Putamen (tissue), 1 donor: Measurements from ENCODE around the gene GDPD5.
A peak's percentile ranks its signal among the peaks of the same experiment; 100 is the strongest.

Experiments
- DNase-seq: peaks from one replicate; pipeline ENCODE4 v3.0.0-alpha.2; 2016; ENCODE audit warnings: low spot score

Gene GDPD5

DNA sequence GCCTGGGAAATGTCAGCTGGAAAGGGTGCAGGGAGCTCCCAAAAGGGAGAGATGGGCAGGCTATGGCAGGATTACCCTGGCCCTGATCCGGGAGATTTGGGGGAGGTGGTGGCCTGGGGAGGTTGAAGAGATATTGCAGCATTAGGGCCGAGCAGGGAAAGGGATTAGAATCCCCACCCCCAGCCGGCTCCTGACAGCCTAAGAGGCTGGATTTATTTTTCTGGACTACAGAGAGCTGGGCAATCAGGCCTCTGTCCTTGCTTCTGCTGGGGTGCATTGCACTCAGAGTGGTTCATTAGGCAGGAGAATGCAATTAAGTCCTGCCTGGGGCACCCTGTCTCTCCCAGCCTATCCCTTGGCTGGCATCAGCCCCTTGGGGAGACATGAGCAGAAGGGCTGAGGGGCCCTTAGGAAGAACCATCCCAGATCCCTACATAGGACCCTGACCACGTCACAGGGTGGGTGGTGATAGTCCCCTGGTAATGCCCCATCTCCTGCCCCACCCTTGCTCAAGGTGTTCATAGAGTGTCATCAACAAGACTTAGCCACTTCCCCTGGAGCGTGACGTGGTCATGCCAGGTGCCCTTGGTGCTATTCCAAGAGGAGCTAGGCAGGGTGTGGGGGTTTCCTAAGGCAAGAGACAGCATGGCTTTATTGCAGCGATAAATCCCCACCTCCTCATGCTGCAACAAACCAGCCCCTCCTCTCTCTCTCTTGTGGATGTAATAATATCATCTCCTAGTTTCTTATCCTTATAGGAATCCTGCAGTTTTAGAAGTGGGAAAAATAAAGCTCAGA lies 54.4 kb downstream of the GDPD5 start:
- DNase-seq: no peak

DNA sequence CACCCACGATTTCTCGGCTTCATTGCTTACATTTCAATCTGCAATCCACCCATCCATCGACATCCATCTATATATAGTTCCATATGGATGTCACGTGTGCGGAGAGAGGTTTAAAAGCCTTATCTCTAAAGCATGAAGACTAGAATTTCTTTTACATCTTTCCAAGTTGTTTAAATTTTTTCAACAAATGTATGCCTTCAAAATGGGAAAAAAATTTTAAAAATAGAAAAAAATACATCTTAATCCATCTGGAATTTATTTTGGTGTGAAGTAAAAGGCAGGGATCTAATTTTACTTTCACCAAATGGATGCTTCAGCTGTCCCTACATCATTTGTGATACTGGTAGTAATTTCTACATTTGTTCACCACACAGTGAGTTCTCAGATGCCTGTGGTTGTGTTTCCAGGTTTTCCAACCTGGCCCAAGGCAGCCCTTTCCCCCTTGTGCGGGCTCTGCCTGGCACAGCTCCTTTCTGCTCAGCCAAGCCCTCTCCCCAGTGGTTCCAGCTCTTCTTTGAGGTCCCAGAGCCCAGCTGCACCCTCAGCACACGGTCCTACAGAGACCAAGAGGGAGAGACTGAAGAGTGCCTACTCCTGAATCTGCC lies 55.2 kb downstream of the GDPD5 start:
- DNase-seq: peak; percentile 12

DNA sequence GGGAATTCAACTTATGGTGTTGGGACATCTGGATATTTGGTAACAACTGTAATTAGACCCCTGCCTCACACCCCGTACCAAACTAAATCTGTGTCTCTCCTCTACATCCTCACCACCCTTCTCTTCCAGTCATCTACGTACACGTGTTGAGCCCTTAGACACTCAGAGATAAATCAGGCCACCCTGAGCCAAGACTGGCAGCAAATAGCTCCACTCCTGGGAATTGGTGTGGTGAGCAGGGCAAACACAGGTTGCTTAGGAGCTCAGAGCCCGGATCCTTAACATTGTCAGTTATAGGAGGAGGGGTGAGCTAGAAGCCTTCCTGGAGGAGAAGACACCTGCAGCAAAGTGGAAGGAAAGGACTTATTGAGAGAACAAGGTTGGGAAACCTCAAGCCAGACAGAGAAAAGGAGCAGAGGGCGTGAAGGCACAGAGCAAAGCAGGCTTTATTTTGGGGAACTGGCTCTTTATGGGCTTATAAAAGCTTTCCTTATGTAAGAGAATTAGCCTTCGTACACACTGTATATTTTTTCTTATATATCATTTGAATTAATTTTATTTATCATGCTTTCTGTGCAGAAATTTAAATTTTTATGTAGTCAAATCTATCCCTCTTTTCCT lies 55.8 kb downstream of the GDPD5 start:
- no peak for DNase-seq

DNA sequence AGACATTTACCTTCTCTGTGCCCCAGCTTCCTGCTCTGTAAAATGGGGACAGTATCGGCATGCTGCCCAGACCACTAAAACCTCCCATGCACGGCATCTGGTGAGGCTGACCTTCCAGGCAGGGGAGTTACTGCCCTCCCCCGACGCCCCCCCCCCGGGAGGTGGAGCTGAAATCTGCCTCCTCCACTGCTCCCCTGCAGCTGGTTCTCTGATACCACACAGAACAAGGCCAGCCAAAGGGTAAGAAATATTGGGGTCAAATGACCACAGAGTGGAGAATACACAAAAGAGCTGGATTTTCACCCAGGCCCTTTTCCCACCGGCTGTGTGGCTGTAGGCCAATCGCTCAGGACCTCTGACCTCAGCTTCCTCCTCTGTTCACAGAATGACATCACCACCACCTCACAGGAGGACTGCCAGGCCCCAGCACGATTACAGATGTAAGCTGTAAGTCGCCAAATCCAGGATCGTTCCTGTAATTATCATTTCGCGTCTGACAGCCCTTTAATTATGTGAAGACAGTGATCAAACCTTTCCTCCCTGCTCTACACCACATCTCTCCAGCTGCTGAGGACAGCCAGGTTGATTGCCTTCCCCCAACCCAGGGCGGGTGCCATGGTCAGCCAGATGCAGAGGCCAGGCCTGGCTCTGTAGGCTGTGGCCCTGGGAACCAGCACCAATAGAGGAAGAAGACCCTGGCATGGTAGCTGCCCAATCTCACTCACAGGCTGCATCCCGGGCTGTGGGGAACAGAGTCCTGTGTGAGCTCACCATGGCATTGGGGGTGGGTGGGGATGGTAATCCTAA lies 57.0 kb downstream of the GDPD5 start:
- no peak for DNase-seq

DNA sequence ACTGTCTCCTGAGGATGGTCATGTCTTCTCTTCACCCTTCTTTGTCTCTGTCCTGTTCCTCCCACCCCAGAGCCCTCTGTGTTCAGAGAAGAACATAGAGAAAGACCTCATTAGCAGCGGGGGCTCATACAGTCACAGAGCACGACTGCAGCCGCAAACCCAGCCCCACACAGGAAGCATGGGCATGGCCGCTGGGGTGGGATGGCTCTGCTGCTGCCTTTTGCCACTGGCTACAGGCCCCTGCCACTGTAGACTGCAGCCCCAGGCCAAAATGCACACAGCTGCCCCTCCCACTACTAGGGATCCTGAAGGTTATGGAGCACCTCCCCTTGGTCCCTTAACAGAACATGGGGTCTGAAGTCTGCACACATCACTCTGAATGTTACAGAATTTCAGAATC lies 57.9 kb downstream of the GDPD5 start:
- DNase-seq: no peak

DNA sequence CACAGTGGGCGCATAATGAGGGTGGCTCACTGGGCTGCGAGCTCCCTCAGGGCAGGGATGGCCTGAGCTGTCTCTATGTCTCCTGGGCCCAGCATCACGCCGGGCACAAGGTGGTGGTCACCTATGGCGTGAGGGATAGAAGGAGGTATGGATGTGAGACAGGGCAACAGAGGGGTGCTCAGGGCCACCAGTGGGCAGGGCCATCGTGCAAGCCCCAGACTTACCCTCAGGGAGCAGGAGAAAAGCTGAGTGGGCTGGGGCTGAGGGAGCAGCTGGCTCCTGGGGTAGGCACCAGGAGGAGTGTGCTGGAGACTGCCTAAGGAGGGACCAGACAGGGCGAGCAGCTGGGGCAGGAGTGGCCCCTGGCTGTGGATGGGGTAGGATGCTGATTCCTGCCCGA lies 58.4 kb downstream of the GDPD5 start:
- no peak for DNase-seq

DNA sequence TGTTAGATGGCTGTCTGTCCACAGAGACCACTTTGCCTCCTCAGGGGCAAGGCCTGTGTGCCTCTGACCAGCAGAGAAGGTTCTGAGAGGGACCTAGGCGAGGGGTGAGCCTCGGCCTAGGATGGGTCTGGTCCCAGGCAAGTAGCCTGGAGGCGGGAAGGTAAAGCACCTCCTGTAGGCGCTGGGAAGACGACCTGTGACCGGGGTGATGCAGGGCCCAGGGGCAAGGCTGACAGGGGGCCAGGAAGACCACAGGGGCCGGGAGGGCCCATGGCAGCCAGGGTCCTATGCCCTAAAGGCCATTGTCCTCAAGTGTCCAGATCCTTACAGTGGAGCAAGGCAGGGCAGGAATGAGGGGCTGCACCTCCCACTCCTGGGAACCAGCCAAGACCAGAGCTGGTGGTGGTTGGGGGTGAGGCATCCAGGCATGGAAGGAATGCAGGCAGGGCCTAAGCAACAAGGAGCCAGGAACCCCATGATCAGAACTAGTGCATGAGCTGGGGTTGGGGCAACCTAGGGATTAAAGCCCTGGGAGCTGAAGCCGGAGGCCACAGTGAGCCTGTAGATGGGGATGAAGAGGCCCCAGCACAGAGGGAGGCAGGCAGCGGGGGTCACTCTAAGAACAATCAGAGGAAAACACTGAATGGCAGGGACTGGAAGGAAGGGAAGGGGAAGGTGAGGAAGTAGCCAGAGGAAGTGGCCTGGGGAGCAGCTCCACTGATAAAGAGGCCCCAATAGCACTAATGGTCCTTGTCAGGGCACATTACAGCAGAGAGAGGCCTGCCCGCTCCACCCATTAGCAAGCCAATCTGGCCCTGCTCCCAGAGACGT lies 59.8 kb downstream of the GDPD5 start:
- no peak for DNase-seq

DNA sequence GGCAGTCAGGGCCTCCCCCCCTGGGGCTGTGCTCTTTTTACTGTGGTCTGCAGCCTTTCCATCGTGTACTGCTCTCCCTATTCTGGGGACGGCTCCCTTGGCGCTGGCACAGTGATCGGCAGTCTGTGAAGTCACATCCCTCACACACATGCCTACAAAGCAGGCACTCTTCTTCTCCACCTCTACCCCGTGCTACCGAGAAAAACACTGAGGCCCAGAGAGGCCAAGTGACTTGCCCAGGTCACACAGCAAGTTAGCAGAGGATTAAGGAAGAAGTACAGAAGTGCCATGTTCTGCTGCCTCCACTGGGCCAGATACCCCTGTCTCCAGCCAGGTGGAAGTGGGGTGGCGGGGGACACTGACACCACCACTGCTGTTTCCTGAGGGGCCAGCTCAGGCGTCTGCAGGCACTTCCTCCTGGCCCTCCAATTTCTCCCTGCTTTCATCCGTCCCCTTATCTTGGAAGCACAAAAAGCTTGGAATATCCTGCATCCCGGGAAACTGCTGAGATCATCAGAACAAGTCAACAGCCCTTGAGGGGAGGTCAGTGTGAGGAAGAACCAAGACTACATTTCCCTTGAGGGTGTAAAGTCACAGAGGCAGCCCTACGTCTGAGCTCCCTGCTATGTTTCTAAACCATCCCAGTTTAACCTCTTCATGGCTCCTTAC lies 62.5 kb downstream of the GDPD5 start:
- no peak for DNase-seq

DNA sequence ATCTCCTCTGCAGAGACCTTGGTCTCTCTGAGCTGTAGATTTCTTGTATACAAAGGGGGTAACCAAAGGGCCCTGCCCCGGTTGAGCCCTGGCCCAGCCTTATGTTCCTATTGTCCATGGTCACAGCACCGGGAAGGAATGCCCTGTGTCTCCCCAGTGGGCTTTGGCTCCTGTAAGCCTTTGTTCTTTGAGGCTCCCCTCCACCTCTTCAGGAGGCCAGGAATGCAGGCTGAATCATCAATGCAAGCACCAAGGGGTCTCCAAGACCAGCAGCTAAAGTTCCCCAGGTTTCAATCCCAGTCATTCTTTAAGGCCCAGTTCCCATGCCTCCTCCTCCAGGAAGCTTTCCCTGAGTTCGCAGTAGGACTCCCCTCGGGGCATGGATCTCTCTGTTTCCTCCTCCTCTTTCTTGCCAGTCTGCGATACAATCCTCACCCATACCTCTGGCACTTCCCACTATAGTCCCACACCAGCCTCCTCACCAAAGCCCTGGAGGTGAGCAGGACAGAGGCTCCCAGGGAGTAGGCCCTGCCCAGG lies 63.6 kb downstream of the GDPD5 start:
- no peak for DNase-seq

DNA sequence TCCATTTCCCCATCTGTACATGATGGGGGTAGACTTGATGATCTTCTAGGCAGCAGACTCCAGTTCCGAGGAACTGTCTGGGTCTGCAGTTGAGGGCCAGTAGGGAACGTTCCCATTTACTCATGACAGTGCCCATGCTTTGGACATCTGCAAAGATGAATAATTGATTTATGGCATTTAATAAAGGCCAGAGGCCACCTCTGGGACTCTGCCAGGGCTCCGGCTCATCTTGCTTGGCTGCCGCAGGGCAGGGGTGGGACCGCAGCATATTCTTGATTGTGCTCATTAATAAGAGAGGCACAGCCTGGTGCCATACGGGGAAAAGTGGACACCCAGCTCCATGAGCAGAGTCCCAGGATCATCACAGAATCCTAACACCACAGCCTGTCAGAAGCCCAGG lies 64.6 kb downstream of the GDPD5 start:
- DNase-seq: no peak

DNA sequence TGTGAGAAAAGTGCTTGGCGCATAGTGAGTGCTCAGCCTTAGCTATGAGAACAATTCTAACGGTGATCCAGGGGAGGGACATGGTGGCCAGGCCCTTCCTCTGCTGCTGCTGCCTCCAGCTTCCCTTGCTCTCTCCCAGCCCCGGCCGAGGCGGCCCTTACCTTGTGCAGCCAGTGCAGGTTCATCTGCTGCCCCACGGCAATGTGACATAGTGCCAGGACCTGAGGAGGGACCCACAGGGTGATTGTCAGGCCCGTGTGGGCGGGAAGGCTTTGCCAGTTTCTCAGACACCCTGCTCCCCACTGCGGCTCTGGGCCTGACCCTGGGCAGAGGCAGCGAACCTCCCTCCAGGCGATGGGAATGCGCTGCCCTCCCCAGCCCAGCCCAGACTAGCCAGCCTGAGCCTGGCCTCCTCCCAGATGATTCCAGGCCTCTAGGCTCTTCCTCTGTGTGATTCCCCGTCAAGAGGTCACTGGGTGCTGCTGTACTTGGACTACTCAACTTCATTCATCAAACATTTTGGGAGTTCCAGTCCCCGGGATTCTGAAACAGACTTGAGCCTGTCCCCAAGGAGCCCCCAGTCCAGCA lies 69.1 kb downstream of the GDPD5 start:
- no peak for DNase-seq

DNA sequence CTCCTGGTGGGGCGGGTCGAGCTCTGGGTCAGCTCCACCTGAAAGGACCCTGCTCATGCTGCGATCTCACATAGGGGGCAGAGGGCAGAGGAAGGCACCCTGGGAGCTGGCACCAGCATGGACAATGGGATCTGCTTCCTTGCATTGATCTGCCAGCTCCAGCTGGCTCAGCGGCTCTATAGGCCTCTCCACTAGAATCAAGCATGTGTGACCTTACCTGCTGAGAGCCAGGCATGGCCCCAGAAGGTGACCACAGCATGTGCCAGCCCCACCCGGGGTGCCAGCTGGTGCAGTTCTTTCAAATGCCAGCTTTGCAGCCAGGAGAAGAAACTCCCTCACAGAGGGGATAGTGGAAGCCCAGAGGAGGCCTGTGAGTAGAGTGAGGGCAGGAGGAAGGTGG lies 70.8 kb downstream of the GDPD5 start:
- no peak for DNase-seq

DNA sequence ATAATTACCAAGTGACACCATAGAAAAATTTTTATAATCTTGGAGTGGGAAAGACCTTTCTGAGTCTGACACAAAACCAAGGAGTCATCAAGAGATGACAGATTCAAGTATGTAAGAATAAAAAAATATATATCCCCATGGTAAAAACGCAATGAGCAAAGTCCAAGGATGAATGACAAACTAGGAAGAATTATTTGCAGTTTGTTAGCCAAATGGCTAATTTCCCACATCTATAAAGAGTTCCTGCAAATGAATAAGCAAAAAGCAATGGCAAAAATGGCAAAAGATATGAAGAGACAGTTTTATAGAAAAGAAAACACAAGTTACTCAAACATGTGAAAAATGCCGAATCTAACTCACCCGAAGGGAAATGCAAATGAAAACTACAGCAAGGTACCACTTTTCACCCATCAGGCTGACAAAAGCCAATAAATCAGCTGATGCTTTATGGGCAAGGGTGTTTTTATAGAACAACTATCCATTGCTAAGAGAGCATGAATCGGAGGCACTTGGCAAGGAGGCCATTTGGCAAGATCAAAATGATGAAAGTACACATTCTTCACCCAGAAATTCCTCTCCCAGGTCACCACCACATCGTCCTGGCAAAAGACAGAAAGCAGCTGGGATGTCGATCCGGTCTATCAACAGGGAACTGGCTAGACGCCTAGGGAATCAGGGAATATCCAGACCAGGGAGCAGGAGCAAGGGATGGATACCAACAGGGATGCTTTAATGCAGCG lies 71.7 kb downstream of the GDPD5 start:
- DNase-seq: no peak

DNA sequence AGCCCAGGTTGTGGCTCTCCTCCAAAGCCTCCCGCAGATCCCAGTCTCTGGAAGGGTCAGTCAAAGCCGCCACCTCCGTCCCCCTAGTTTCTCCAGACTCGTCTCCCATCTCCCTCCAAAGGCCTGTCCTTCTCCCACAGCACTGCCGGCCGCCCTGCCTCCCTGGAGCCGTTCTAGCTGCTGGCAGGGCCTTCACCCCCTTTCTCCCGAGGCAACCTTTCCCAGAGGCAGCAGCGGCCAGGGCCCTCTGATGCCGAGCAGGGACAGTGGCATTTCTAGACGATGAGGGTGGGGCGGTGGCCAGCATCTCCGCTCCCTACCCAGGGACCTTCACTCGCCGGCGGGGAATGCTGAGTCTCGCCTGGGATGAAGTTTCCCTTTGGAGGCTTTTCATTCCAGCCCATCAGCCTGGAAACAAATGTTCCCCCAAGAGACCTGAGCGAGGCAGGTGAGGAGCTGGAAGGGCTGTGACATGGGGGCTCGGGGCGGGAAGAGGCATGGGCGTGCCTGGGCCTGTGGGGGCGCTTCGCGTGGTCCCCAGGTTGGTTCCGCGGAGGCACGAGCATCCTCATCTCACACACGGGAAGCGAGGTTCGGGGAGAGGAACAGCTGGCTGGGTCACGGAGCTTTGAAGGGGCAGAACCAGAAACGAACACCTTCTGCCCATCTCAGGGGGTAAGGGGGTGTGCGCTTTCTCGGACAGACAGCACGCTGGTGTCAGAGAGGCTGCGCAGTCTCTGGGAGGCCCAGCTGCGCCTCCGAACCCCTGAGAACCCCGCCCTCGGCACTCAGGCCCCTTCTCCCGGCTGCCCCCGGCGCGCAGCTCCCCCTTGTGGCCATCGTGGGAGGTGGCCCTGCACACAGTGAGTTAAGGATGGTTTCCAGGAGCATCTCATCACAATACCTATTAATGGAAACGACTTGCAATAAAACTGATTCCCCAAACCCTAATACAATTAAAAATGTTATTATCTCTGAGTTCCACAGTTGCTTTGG lies 74.6 kb downstream of the GDPD5 start:
- no peak for DNase-seq

DNA sequence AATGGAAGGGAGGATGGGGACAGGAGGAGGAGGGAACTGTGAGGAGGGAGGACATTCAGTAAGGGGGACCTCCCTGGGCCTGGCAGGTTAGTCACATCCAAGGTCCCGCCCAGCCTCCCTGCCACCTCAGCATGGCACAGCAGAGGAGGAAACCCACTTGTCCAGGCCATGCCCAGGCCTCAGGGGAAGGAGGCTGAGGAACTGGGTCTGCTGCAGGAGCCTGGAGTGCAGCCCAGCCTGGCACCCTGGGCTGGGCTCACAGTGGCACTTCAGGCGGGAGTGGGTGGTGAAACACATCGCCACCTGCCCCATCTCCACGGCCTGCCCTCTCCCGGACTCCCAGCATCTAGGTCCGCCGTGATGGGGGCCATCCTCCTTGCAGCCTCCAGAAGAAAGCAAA lies 75.5 kb downstream of the GDPD5 start:
- DNase-seq: no peak

DNA sequence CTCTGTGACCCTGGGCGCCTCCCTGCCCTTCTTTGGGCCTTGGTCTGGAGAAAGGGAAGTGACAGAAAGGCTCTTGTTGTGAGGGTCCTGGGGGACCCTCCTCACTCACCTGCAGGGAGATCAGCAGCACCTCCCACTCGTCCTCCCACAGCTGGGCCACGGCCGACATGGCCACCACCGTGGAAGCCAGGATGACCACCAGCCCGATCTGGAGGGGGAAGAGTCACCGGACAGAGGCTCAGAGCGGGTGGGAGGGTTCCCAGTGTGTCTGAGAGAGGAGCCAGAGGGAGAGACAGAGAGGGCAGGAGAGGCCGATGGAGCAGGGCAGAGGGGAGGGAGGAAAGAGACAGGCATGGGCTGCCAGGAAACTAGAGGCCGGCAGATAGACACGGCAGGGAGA lies 76.0 kb downstream of the GDPD5 start:
- DNase-seq: no peak

DNA sequence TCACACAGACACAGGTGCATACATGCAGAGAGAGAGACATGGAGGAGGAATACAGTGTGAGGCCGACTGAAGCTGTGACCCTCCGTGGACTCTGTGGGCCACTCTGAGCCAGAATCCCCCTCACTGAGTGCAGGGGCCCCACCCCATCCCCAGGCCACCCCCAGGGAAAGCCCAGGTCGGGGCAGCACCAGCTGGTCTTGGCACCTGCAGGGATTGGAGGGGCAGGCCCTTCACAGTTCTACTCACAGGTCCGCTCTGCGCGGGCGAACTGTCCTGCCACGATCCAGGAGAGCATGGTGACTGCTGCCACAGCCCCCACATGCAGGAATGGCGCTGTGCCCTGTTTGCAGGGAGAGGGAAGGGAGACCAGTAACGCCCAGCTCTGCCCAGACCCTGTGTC lies 76.5 kb downstream of the GDPD5 start:
- no peak for DNase-seq

DNA sequence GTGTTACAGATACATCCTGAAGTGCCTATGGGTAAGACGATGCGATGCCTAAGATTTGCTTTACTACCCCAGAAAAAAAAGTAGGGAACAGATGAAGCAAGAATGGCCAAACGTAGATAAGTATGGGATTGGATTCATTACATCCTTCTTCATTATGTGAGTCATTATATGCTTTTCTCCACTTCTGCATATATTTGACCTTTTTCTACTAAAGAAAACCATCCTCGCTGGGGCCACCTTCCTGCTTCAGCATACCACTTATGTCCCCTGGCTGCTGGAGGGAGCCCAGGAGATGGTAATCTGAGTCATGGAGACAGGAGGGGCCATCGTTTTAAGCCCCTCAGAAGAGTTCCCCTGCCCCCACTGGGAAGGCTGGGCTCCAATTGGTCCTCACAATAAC lies 78.3 kb downstream of the GDPD5 start:
- no peak for DNase-seq
